Erythroblast (primary cell): ENCODE results near the gene C22orf23.

ENCODE experiments used
- DNase-seq, 2 experiments: peaks; one replicate each; lab custom pipeline; 2025; lab: John Stamatoyannopoulos, UW
- GATA1 ChIP-seq: IDR thresholded peaks from 2 replicates; pipeline ENCODE4 v1.6.1; 2011; ENCODE audit warnings: low read depth, mild to moderate bottlenecking, control low read depth, low read length, moderate library complexity
- POLR2A ChIP-seq: IDR thresholded peaks from 2 replicates; pipeline ENCODE4 v1.6.1; 2011; ENCODE audit warnings: mild to moderate bottlenecking, low read length

C22orf23 gene

GRCh38 chr22:37904572-37905533, 48.5 kb downstream of the C22orf23 start:
- no peak for TF ChIP-seq POLR2A
- TF ChIP-seq GATA1 = no peak
- DNase-seq = peak; percentile 68 to 91

DNA sequence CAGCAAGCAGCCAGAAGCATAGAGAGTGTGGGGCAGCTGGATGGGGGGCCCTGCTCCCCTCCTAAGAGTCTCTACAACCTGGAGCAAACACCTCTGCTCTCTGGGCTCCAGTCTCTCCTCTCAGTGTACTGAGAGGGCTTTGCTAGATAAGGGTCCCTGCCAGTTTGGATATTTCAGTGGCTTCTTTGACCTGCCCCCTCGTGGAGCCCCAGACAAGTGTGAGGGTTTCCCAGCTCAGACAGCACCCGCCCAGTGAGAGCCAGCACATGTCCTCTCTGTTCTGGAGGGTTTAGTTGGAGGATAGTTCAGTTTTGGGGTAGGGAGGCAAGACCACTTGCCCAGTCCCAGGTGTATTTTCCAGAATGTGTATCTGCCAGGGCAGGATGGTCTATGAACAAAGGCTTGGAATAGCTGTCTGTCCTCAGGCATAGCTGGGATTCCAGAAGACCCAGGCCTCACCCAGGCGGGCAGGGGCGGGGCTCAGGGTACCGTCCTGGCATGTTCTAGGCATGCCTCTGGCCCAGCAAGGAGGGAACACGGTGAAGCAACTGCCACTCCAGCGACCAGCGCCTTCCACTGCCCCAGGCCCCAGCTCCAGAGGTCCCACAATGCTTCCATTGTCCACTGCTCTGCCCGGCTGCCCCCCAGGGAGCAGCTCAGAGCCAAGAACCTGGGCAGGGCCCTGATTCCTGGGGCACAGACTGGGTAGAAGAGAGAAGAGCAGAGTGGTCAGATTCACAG, 54.8 kb downstream of the C22orf23 start:
- TF ChIP-seq GATA1 = no peak
- TF ChIP-seq POLR2A = no peak
- DNase-seq = peak; percentile 34 to 46

GRCh38 chr22:37897807-37898206, 55.6 kb downstream of the C22orf23 start:
- DNase-seq = no peak
- no peak for TF ChIP-seq GATA1

- no peak for DNase-seq
- no peak for TF ChIP-seq POLR2A
- no peak for TF ChIP-seq GATA1
Measured at GRCh38 chr22:37896939-37897338, 56.5 kb downstream of the C22orf23 start.

GRCh38 chr22:37896181-37896592, 57.2 kb downstream of the C22orf23 start:
- TF ChIP-seq GATA1 (no peak), POLR2A (no peak)
- no peak for DNase-seq

GRCh38 chr22:37894939-37895670, 58.3 kb downstream of the C22orf23 start:
- DNase-seq = no peak
- TF ChIP-seq POLR2A (no peak), GATA1 (no peak)

GRCh38 chr22:37893583-37893983, 59.8 kb downstream of the C22orf23 start:
- DNase-seq = no peak
- TF ChIP-seq POLR2A (no peak), GATA1 (no peak)
